Osteoblast (primary cell): ENCODE results near the gene TFDP2. TPM values are rescaled to one million over a fixed set of nuclear protein-coding genes. Genes with fewer than 3 reads are reported as not detected.
"Not testable (repeated sequence)": the region's sequence is repeated elsewhere in the genome, so short reads cannot be mapped to it uniquely, and the experiment has no call there.

ENCODE experiments used
- DNase-seq: peaks from one replicate; pipeline ENCODE4 v3.0.0; 2011; ENCODE audit warnings: low spot score, mixed read lengths; ENCODE audit not compliant: insufficient read length; ENCODE audit errors: missing footprints
- H2AFZ ChIP-seq: 2 replicates; pipeline ENCODE4 v1.6.0; 2011; ENCODE audit warnings: mild to moderate bottlenecking, low read length
- H3K27ac ChIP-seq: 2 replicates; pipeline ENCODE4 v1.5.1; 2011; ENCODE audit warnings: mild to moderate bottlenecking, low read depth, low read length, moderate library complexity
- H3K27me3 ChIP-seq: 2 replicates; pipeline ENCODE4 v1.6.0; 2012; ENCODE audit warnings: mild to moderate bottlenecking, control low read depth, inconsistent platforms, low read length, moderate library complexity; ENCODE audit not compliant: insufficient read depth
- H3K36me3 ChIP-seq: 2 replicates; pipeline ENCODE4 v1.5.1; 2011; ENCODE audit warnings: mild to moderate bottlenecking, low read length, control low read depth, moderate library complexity; ENCODE audit not compliant: insufficient read depth
- H3K4me1 ChIP-seq: 2 replicates; pipeline ENCODE4 v1.5.1; 2011; ENCODE audit warnings: mild to moderate bottlenecking, low read length, control low read depth, moderate library complexity; ENCODE audit not compliant: insufficient read depth
- H3K4me2 ChIP-seq: 2 replicates; pipeline ENCODE4 v1.6.0; 2011; ENCODE audit warnings: mild to moderate bottlenecking, low read length; ENCODE audit not compliant: insufficient read depth
- H3K4me3 ChIP-seq: fragments of 200-600 bp; sonication (generic); 3 replicates; pipeline ENCODE4 v1.5.1; 2012; ENCODE audit warnings: mild to moderate bottlenecking, low read length, inconsistent platforms; ENCODE audit not compliant: insufficient read depth
- H3K79me2 ChIP-seq: 2 replicates; pipeline ENCODE4 v1.6.0; 2012; ENCODE audit warnings: mild to moderate bottlenecking, low read length, control low read depth, inconsistent platforms; ENCODE audit not compliant: insufficient read depth
- H3K9me3 ChIP-seq: 2 replicates; pipeline ENCODE4 v1.5.1; 2011; ENCODE audit warnings: low read depth, low read length, control low read depth
- H4K20me1 ChIP-seq: 2 replicates; pipeline ENCODE4 v1.6.0; 2012; ENCODE audit warnings: mild to moderate bottlenecking, low read length, control low read depth; ENCODE audit not compliant: insufficient read depth
- total RNA-seq: library from RNA; depleted of rRNA; stranded (reverse); fragments of >200 nt; gene quantifications from 2 replicates; pipeline ENCODE4 v1.2.3, GENCODE V29; 2012
- TF ChIP-seq, protein P1 (sequence below): IDR thresholded peaks from 2 replicates; pipeline ENCODE4 v1.5.1; 2011; ENCODE audit warnings: mild to moderate bottlenecking, low read depth, low read length, moderate library complexity; ENCODE audit errors: extremely low read depth

TFDP2 gene
- total RNA-seq, 1 donor: 41.6 TPM

- H3K9me3 ChIP-seq: no peaks in the 10 kb centered on the region
- no peak for DNase-seq
- no peak overlapping the region for H3K4me3 ChIP-seq
- no peak overlapping the region for H3K27ac ChIP-seq
- peaks cover 2% of the 10 kb centered on the region for H3K79me2 ChIP-seq
- no peak overlapping the region for H3K4me2 ChIP-seq
- peaks cover 28% of the 10 kb centered on the region for H3K36me3 ChIP-seq
- H4K20me1 ChIP-seq: no peaks in the 10 kb centered on the region
- TF ChIP-seq, protein P1, sequence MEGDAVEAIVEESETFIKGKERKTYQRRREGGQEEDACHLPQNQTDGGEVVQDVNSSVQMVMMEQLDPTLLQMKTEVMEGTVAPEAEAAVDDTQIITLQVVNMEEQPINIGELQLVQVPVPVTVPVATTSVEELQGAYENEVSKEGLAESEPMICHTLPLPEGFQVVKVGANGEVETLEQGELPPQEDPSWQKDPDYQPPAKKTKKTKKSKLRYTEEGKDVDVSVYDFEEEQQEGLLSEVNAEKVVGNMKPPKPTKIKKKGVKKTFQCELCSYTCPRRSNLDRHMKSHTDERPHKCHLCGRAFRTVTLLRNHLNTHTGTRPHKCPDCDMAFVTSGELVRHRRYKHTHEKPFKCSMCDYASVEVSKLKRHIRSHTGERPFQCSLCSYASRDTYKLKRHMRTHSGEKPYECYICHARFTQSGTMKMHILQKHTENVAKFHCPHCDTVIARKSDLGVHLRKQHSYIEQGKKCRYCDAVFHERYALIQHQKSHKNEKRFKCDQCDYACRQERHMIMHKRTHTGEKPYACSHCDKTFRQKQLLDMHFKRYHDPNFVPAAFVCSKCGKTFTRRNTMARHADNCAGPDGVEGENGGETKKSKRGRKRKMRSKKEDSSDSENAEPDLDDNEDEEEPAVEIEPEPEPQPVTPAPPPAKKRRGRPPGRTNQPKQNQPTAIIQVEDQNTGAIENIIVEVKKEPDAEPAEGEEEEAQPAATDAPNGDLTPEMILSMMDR: no peak
- no peaks in the 10 kb centered on the region for H3K4me1 ChIP-seq
- no peak overlapping the region for H2AFZ ChIP-seq
- H3K27me3 ChIP-seq: no peaks in the 10 kb centered on the region
Observed at GRCh38 chr3:141914311-141914710, 235.0 kb downstream of the TFDP2 start.

GRCh38 chr3:141913150-141913811 is 236.1 kb downstream of the TFDP2 start:
- Histone ChIP-seq H3K79me2 (peaks cover 2% of the 10 kb centered on the region), H4K20me1 (no peaks in the 10 kb centered on the region), H3K4me3 (no peak overlapping the region), H3K9me3 (no peaks in the 10 kb centered on the region), H3K27ac (no peak overlapping the region), H3K4me2 (no peak overlapping the region), H3K27me3 (no peaks in the 10 kb centered on the region), H2AFZ (no peak overlapping the region), H3K4me1 (no peaks in the 10 kb centered on the region), H3K36me3 (peaks cover 23% of the 10 kb centered on the region)
- TF ChIP-seq, protein P1: peak; percentile 79
- no peak for DNase-seq

DNA sequence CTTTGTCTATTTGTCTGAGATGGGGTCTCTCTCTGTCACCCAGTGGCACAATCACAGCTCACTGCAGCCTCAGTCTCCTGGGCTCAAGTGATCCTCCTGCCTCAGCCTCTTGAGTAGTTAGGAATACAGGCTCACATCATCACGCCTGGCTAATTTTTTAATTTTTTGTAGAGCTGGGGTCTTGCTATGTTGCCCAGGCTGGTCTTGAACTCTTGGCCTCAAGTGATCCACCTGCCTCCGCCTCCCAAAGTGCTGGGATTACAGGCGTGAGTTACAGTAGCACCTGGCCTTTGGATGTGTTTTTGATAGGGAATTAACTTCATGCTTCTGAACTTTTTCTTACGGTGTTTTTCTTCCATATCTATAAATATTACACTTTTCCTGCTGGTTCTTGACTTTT is 239.4 kb downstream of the TFDP2 start:
- not testable (repeated sequence) for H3K4me3 ChIP-seq, H3K9me3 ChIP-seq, DNase-seq, H4K20me1 ChIP-seq, H3K79me2 ChIP-seq, H3K27ac ChIP-seq, H2AFZ ChIP-seq, H3K4me1 ChIP-seq, H3K4me2 ChIP-seq, H3K27me3 ChIP-seq
- H3K36me3 ChIP-seq: peaks cover 17% of the 10 kb centered on the region

DNA sequence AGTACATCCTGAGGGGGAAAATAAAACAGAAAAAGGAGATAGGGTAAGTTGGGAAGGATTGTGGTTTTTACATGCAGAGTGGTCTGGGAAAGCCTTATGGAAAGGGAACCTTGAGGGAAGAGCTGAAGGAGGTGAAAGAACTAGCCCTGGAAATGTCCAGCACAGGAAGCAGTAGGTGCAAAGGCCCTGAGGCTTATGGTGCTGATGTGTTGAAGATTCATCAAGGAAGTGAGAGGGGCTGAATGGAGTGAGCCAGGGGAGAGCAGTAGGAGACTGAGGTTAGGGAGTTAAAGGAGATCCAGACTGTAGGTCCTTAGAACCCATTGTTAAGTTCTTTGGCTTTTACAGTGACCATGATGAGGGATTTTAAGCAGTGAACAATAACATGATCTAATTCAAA is 239.9 kb downstream of the TFDP2 start:
- no peak overlapping the region for H3K27ac ChIP-seq
- H3K27me3 ChIP-seq: no peaks in the 10 kb centered on the region
- H4K20me1 ChIP-seq: no peaks in the 10 kb centered on the region
- no peak overlapping the region for H3K4me2 ChIP-seq
- H3K36me3 ChIP-seq: peaks cover 11% of the 10 kb centered on the region
- peaks cover 3% of the 10 kb centered on the region for H3K79me2 ChIP-seq
- H3K4me1 ChIP-seq: peaks cover 4% of the 10 kb centered on the region
- TF ChIP-seq, protein P1: no peak
- H3K4me3 ChIP-seq: no peak overlapping the region
- DNase-seq: no peak
- no peak overlapping the region for H2AFZ ChIP-seq
- H3K9me3 ChIP-seq: no peaks in the 10 kb centered on the region
